GM21360 (cell line): ENCODE data around the gene DIP2B.

Experiments used
- ATAC-seq: cut with Tn5 transposase; IDR thresholded peaks from one replicate; pipeline ENCODE4 v1.9.1; 2021; ENCODE audit warnings: mild to moderate bottlenecking, moderate library complexity; ENCODE audit not compliant: unreplicated experiment

DIP2B gene

DNA sequence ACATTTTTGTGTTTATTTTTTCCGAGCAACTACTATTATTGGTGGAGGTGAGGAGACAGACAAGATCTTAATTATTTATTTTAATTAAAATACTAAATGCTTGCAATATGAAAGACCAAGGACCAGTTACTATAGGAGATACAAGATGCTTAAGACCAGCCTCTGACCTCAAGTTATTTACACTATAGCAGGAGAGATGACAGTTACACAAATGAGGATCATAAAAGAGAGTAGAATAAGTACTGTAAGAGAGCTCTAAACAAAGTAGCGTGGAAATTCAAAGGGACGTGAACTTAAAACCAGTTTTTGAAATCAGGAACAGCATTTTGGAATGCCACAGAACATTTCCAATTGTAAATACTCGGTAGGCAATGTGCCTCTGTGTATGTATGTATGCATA is 131.1 kb downstream of the DIP2B start:
- no peak for ATAC-seq

DNA sequence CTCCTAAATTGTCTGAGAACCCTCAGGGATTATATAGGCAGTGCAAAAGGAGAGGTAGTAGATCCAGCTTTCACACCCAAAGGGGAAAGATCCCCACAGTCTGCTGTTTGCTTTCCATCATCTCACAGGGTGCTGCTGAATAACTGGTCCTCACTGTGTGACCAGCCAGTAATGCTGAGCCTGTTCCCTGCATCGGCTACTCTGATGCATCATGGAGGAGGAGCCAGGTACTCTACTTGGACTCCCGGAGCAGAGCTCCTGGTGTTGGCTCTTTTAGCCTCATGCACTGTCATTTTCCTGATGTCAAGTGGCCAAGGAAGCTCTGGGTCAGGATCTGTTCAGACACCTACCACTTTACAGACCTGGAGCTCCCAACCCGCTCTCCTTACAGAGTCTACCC is 131.7 kb downstream of the DIP2B start:
- no peak for ATAC-seq

DNA sequence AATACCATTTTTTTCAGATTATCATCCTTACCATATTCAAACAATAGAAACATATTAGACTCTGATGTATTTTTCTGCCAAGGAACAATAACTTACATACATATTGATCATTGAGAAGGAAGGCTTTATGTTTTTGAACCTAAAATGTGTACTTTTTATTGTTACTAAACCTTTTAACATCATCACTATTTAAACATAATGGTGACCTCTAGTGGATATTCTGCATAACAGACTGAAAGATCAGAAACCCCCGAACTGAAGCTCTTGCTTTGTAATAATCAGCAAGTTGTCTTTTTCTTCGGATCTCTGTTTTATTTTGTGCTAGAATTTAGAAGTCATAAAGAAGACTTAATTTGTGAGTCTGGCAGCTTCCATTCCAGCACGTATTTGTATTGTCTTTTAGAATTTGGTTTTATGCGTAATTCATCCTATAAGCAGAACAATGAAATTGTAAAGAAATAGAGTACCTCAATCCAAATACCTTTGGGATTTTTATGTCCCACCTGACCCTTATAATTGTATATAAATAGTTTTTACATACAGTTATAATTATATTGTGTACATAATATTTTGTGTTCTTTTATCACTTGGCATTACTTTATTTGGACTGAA is 133.2 kb downstream of the DIP2B start:
- ATAC-seq, result no peak

GRCh38 chr12:50638482-50638880 is 133.7 kb downstream of the DIP2B start:
- no peak for ATAC-seq

- ATAC-seq, result no peak
These were observed 134.9 kb downstream of the DIP2B start for GRCh38 chr12:50639721-50640120.

DNA sequence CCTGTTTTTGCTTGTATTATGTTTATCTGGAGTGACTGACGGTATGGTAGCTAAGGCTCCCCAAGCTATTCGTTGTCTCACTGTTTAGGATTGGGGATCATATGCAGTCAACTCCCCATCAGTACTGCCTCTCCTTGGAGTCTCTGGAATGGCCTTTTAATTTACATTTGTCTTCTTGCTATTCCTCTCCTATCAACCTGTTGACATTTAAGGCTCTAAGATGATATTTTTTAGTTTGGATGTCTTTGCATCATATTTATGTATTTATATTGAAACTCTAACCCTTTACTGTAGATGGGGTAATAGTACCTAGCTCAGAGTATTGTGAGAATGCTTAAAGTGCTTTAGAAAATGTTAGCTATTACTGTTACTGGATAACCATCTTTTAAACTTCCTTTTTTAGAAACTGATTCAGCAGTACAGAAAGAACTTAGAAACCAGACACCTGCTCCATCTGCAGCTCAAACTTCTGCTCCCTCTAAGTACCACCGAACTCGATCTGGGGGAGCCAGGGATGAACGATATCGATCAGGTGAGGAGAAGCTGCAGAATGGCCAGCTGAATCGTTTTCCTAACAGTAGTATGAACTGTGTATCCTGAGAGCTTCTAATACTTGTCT is 135.6 kb downstream of the DIP2B start:
- no peak for ATAC-seq

- no peak for ATAC-seq
These were observed 136.8 kb downstream of the DIP2B start for GRCh38 chr12:50641566-50641965.

- ATAC-seq, result no peak
These were observed 137.3 kb downstream of the DIP2B start for GRCh38 chr12:50642035-50642451.

DNA sequence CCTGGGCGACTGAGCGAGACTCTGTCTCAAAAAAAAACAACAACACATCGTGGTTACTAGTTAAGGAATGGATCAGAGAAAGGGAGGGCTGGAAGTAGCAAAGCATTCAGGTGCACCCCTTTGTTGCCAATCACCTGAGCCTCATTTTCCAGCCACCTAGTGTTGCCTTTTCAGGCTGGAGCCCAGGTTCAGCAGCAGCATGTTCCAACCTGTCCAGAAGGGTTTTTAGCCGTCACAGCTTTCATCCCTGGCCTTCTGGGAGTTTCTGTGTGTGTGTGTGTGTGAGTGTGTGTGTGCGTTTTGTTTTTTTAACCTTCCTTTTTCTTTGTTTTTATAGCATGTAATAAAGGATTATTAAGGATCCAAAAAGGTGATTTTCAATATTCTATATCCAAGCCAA is 138.0 kb downstream of the DIP2B start:
- ATAC-seq, result no peak

DNA sequence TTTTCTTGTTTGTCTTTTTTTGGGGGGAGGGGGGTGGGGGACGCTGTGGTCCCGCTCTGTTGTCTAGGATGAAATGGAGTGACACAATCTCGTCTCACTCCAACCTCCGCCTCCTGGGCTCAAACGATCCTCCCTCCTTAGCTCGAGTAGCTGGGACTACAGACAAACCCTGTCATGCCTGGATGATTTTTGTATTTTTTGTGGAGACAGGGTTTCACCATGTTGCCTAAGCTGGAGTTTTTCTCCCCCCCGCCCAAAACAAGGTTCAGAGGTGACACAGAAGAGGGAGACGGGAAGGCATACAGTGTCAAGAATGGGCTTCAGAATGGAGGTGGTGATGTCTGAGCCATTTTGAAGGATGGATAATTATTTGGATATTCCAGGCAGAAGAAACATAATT is 142.2 kb downstream of the DIP2B start:
- no peak for ATAC-seq

GRCh38 chr12:50647479-50647878 is 142.7 kb downstream of the DIP2B start:
- no peak for ATAC-seq

DNA sequence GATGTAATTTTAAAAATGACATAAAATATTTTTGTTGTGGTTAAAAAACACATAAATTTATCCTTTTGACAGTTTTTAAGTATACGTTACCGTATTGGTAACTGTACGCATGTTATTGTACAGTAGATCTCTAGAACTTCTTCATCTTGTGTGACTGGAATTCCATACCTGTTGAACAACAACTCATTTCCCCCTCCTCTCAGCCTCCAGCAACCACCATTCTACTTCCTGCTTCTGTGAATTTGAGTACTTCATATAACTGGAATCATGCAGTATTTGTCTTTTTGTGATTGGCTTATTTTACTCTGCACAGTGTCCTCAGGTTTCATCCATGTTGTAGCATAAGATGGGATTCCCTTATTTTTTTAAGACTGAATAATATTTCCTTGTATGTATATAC is 145.5 kb downstream of the DIP2B start:
- no peak for ATAC-seq

DNA sequence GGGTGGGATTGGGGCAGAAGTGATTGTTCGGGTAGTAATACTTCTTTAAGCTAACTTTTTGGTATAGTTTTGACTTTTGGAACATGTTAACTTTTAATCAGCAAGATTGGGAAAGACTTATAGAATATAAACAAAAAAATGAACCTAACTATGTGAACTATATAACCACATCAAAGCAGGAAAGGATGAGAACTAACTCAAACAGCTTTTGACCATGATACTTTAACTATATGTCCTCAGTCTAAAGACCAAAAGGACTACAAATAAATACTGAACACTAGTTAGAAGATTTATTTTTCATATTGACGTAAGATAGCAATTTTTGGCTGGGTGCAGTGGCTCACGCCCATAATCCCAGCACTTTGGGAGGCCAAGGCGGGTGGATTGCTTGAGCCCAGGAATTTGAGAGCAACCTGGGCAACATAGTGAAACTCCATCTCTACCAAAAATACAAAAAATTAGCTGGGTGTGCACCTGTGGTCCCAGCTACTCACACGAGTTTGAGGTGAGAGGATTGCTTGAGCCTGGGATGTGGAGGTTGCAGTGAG is 150.7 kb downstream of the DIP2B start:
- ATAC-seq, result no peak

DNA sequence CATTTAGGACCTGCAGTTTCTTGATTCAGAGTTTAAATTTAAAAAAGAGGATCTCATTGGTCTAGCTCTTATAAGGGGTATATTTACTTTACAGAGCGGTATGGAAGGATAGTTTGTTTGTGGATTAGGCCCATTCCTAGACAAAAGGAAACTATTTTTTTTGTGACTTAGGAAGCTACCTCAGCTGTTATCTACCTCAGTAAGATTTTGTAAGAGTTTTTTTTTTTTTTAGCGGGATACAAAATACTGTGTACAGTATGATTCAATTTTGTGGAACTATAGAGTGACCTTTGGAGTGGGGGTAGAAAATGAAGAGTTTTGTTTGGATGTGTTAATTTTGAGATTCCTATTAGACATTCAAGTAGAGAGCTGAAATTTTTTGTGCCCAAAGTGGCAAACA is 154.5 kb downstream of the DIP2B start:
- ATAC-seq, result no peak

GRCh38 chr12:50659690-50660424 is 155.1 kb downstream of the DIP2B start:
- ATAC-seq, result no peak

- ATAC-seq, result no peak
These were observed 155.6 kb downstream of the DIP2B start for GRCh38 chr12:50660425-50660822.

GRCh38 chr12:50661300-50662115 is 156.7 kb downstream of the DIP2B start:
- no peak for ATAC-seq

DNA sequence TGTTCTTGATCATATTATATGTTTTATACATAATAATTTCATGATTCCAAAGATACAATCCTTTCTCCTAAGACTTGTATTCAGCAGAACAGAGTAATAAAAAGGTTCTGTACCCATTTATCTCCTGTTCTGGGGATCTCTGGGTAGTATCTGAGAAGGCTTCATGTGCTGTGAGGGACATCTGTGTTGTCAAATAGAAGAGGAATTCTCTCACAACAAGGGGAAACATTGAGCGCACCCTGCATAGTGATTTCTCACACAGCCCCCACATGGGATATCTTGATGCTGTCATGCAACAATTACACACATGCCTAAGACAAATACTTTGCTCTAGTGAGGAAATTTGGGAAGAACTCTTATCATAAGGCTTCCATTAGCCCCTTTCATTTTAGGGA is 157.3 kb downstream of the DIP2B start:
- no peak for ATAC-seq

GRCh38 chr12:50665170-50665569 is 160.4 kb downstream of the DIP2B start:
- no peak for ATAC-seq

DNA sequence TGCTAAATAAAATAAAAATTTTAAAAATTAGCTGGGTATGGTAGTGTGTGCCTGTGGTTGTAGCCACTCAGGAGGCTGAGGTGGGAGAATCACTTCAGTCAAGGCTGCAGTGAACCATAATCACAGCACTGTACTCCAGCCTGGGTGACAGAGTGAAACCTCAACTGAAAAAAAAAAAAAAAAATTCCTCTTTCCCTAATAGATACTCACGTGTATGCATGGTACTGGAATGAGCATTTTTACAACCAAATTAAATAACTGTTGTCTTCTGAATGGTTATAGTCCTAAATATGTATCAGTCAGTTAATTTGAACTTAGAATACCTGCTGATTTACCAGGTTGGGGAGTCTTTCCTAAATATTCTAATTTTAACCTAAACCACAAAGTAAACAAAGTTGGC is 160.8 kb downstream of the DIP2B start:
- no peak for ATAC-seq

- ATAC-seq, result no peak
These were observed 161.2 kb downstream of the DIP2B start for GRCh38 chr12:50666023-50666422.
